MCF 10A (cell line): Measurements from ENCODE around the gene MRPS33. TPM values are rescaled to one million over a fixed set of nuclear protein-coding genes. Genes with fewer than 3 reads are reported as not detected.

Source experiments
- BruUV-seq: library from RNA; stranded (reverse); fragments of 400-500 nt; replicated peaks from 2 replicates; lab custom pipeline; 2021; lab: Mats Ljungman, UMichigan
- CTCF ChIA-PET: fragments of 300-600 bp; sonication (Branson Sonifier 250); formaldehyde crosslinking; extraction: SDS; loops from one replicate; lab custom pipeline; 2021; ENCODE audit warnings: antibody characterized with exemption, inconsistent platforms; lab: Yijun Ruan, JAX
- POLR2A ChIA-PET: fragments of 300-600, 350-650 bp; sonication (Branson Sonifier 250); formaldehyde crosslinking; extraction: SDS; loops from one replicate; lab custom pipeline; 2020; ENCODE audit warnings: antibody characterized with exemption, inconsistent platforms; lab: Yijun Ruan, JAX
- DNase-seq: peaks from one replicate; pipeline ENCODE4 v3.0.0-alpha.2; 2018; ENCODE audit not compliant: unreplicated experiment
- H3K27ac Mint-ChIP-seq: one replicate; pipeline ENCODE4 v1.8.0; 2022; ENCODE audit warnings: mild to moderate bottlenecking, low read depth, mixed read lengths; ENCODE audit not compliant: unreplicated experiment
- H3K27me3 Mint-ChIP-seq: one replicate; pipeline ENCODE4 v1.8.0; 2022; ENCODE audit warnings: mixed read lengths; ENCODE audit not compliant: insufficient read depth, unreplicated experiment
- H3K36me3 Mint-ChIP-seq: one replicate; pipeline ENCODE4 v1.8.0; 2022; ENCODE audit warnings: mild to moderate bottlenecking, moderate library complexity, mixed read lengths; ENCODE audit not compliant: insufficient read depth, unreplicated experiment
- H3K4me1 Mint-ChIP-seq: one replicate; pipeline ENCODE4 v1.8.0; 2022; ENCODE audit warnings: mixed read lengths; ENCODE audit not compliant: insufficient read depth, unreplicated experiment
- H3K4me3 Mint-ChIP-seq: one replicate; pipeline ENCODE4 v1.8.0; 2022; ENCODE audit warnings: mild to moderate bottlenecking, moderate library complexity, mixed read lengths; ENCODE audit not compliant: unreplicated experiment
- H3K9me3 Mint-ChIP-seq: one replicate; pipeline ENCODE4 v1.8.0; 2022; ENCODE audit warnings: mixed read lengths; ENCODE audit not compliant: unreplicated experiment
- CTCF ChIP-seq: fragments of 200-600 bp; IDR thresholded peaks from one replicate; pipeline ENCODE4 v1.8.0; 2022; ENCODE audit warnings: antibody characterized with exemption, mild to moderate bottlenecking; ENCODE audit not compliant: unreplicated experiment
- intact Hi-C: fragments of 100-400 bp; cut with micrococcal nuclease; formaldehyde crosslinking; loops from 2 replicates; pipeline ENCODE4 v1.14.1; 2022
- total RNA-seq: library from RNA; stranded (reverse); gene quantifications from 2 replicates; pipeline ENCODE4 v1.2.3, GENCODE V29; 2022

MRPS33 gene
- total RNA-seq, 1 experiment from 2014 or later = 58.6 TPM

DNA sequence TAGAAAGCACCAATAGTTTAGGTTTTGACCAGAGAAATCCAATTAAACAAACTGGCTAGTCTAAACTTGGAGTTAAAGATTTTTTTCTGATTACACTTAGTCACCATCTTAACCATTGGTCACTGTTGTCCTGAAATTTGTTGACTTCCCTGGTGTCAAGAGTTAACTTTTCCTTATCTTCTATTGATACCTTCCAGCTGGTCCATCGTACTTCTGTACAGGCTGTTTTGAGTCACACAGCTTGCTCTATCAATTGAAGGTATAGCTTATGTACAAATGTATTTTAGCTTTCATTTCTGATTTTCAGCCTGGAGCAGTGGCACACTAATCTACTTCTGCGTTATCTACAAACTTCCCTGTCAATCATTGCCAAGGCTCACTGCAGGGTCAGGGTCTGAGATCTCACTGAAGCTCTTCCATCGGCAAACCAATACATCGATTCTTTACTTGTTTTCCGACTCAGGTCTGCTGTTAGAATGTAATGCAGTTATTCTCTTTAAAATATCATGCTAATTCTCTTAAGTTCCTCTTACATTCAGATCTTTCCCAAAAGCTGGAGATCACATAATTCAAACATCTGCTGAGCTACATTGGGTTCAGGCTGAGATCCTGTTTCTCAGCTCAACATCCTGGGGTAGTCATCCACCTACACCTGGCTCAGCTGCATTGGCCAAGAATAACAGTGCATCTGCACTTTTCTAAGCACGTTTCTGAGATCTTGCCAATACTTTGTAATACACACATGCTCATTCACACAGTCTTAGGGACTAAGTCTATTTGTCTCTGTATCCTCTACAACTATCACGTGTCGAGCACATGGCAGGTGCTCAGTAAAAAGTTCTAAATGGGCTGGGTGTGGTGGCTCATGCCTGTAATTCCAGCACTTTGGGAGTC, 11.3 kb downstream of the MRPS33 start:
- no peak overlapping the region for H3K27ac Mint-ChIP-seq
- no peak overlapping the region for H3K4me3 Mint-ChIP-seq
- POLR2A ChIA-PET = no interaction called here
- TF ChIP-seq CTCF = no peak
- no TSS peak for BruUV-seq
- peaks cover 34% of the 10 kb centered on the region for H3K36me3 Mint-ChIP-seq
- CTCF ChIA-PET = interaction anchor here (1.2 to 1.6 kb wide), 3 partner anchors 8 to 192 kb away, joined by 9 to 14 read pairs (median 12); partner anchors contain the start of gene MRPS33
- no peaks in the 10 kb centered on the region for H3K27me3 Mint-ChIP-seq
- intact Hi-C loops = no loop called here
- DNase-seq = no peak
- no peaks in the 10 kb centered on the region for H3K9me3 Mint-ChIP-seq
- H3K4me1 Mint-ChIP-seq = no peaks in the 10 kb centered on the region

- Mint-ChIP-seq H3K27ac (no peak overlapping the region), H3K27me3 (no peaks in the 10 kb centered on the region), H3K4me3 (no peak overlapping the region), H3K36me3 (peaks cover 17% of the 10 kb centered on the region), H3K4me1 (no peaks in the 10 kb centered on the region), H3K9me3 (no peaks in the 10 kb centered on the region)
- ChIA-PET CTCF (interaction anchor here (0.6 to 2.2 kb wide), 5 partner anchors 9 to 633 kb away, joined by 3 to 17 read pairs (median 5); partner anchors contain the start of gene MRPS33), POLR2A (interaction anchor here (0.6 to 0.8 kb wide), 3 partner anchors 13 to 317 kb away, joined by 3 to 5 read pairs (median 4); partner anchors contain the start of gene MRPS33)
- intact Hi-C loops = no loop called here
- DNase-seq = no peak
- no TSS peak for BruUV-seq
- no peak for TF ChIP-seq CTCF
These were observed 13.2 kb downstream of the MRPS33 start for GRCh38 chr7:141001546-141001945.

- Mint-ChIP-seq H3K4me3 (no peak overlapping the region), H3K27ac (no peak overlapping the region), H3K36me3 (peaks cover 13% of the 10 kb centered on the region), H3K4me1 (no peaks in the 10 kb centered on the region), H3K9me3 (no peaks in the 10 kb centered on the region), H3K27me3 (no peaks in the 10 kb centered on the region)
- CTCF ChIA-PET = interaction anchor here (0.6 to 2.2 kb wide), 7 partner anchors 9 to 633 kb away, joined by 3 to 17 read pairs (median 4); partner anchors contain the start of gene MRPS33
- TF ChIP-seq CTCF = no peak
- BruUV-seq = no TSS peak
- intact Hi-C loops = no loop called here
- no peak for DNase-seq
- POLR2A ChIA-PET = interaction anchor here (0.6 kb wide), 1 partner anchor 318 kb away, joined by 4 read pairs; no protein-coding TSS in a partner anchor
These were observed 13.6 kb downstream of the MRPS33 start for GRCh38 chr7:141001122-141001521.

DNA sequence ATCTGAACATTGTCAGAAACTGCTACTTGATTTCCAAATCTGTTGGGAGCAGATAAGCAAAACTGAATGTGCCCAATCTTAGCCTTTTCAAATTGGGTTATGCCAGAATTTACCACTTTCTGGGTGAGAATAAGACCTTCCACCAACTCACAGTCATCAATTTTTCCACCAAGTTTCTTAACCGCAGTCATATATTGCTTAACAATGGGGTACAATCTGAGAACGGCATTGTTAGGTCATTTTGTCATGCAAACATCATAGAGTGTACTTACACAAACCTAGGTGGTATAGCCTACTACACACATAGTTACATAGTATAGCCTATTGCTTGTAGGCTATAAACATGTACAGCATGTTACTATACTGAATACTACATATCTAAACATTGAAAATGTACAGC, 16.0 kb downstream of the MRPS33 start:
- H3K4me3 Mint-ChIP-seq = no peak overlapping the region
- no peak for TF ChIP-seq CTCF
- DNase-seq = no peak
- no peaks in the 10 kb centered on the region for H3K9me3 Mint-ChIP-seq
- intact Hi-C loops = no loop called here
- H3K27ac Mint-ChIP-seq = no peak overlapping the region
- ChIA-PET POLR2A (no interaction called here), CTCF (interaction anchor here (1.4 kb wide), 1 partner anchor 187 kb away, joined by 4 read pairs; no protein-coding TSS in a partner anchor)
- peaks cover 3% of the 10 kb centered on the region for H3K36me3 Mint-ChIP-seq
- no peaks in the 10 kb centered on the region for H3K4me1 Mint-ChIP-seq
- H3K27me3 Mint-ChIP-seq = no peaks in the 10 kb centered on the region
- BruUV-seq = no TSS peak
